ENCODE data around the gene PPP1R2. TPM values are rescaled to one million over a fixed set of nuclear protein-coding genes. Genes with fewer than 3 reads are reported as not detected.
A peak's percentile ranks its signal among the peaks of the same experiment; 100 is the strongest.

PPP1R2 gene
- total and polyA plus RNA-seq, 2 of the 13 experiments (the other 11 are each of a cell fraction or from before 2014, with no cell fraction given), result 36.5 to 86.5 TPM

- intact Hi-C loops (cut with micrococcal nuclease; ENCODE audit: unreplicated experiment) (loop anchor here (1.0 to 10.0 kb wide), 3 partner anchors 78 to 838 kb away; partner anchors contain the start of genes ACAP2, FAM43A and XXYLT1), in situ Hi-C loops (cut with HindIII; ENCODE audit: extremely low pct_ligation_motif_present, low pct_unique_long_range_greater_than_20kb) (no loop called here)
- peak; percentile 73 for TF ChIP-seq STAG1 (CRISPR knock-in tag; IDR thresholded peaks at IDR 0.05)
- no peak for TF ChIP-seq PLSCR1 (CRISPR knock-in tag; IDR thresholded peaks at IDR 0.05; ENCODE audit: borderline replicate concordance)
- TF ChIP-seq RAD21 (CRISPR knock-in tag; IDR thresholded peaks at IDR 0.05), result peak; percentile 33; the same call in 1 of the 2 replicates
- TF ChIP-seq NFRKB (IDR thresholded peaks at IDR 0.05), result no peak
- peak; percentile 58; the same call in 1 of the 2 replicates for TF ChIP-seq ZNF24 (IDR thresholded peaks at IDR 0.05)
- 0 out of 2 replicates have a peak, but pooled peaks have one; percentile 26 for TF ChIP-seq MIXL1 (CRISPR knock-in tag; IDR thresholded peaks at IDR 0.05)
- no peak for TF ChIP-seq ZBTB7B (CRISPR knock-in tag; IDR thresholded peaks at IDR 0.05)
- TF ChIP-seq ZBTB37 (CRISPR knock-in tag; IDR thresholded peaks at IDR 0.05), result no peak
- TF ChIP-seq ZSCAN22 (CRISPR knock-in tag; IDR thresholded peaks at IDR 0.05), result no peak
- TF ChIP-seq ZBTB42 (CRISPR knock-in tag; IDR thresholded peaks at IDR 0.05), result no peak
- TF ChIP-seq ZNF639 (CRISPR knock-in tag; conservative IDR thresholded peaks at IDR 0.05), result no peak
- TF ChIP-seq ARID3A (IDR thresholded peaks at IDR 0.05; ENCODE audit: low read depth, low read length), result peak; percentile 62; the same call in 1 of the 2 replicates
- peak; percentile 37 for TF ChIP-seq SMC3 (IDR thresholded peaks at IDR 0.05; ENCODE audit: low read length)
- TF ChIP-seq NFE2L2 (IDR thresholded peaks at IDR 0.05; ENCODE audit: low read length), result no peak
- TF ChIP-seq NFYC (CRISPR knock-in tag; IDR thresholded peaks at IDR 0.05), result no peak
- TF ChIP-seq CTCF (CRISPR knock-in tag; IDR thresholded peaks at IDR 0.05), result peak; percentile 60
- TF ChIP-seq HOXA3 (CRISPR knock-in tag; IDR thresholded peaks at IDR 0.05), result no peak
- Histone ChIP-seq H3K4me2 (ENCODE audit: low read depth, low read length) (no peak overlapping the region), H3K4me1 (ENCODE audit: insufficient read depth, low read length) (no peaks in the 10 kb centered on the region), H3K27me3 (ENCODE audit: control insufficient read depth in 1 of 2, insufficient read depth in 2 of 2, low read length in 2 of 2) (no peaks in the 10 kb centered on the region), H2AFZ (ENCODE audit: low read length) (no peak overlapping the region), H3K9ac (ENCODE audit: insufficient read depth, low read depth, low read length) (no peak overlapping the region), H3K4me3 (replicated peaks in 1 of 3; ENCODE audit: insufficient read depth in 1 of 3, low read depth in 2 of 3, low read length in 3 of 3) (no peak overlapping the region), H3K36me3 (replicated peaks in 1 of 2; ENCODE audit: control insufficient read depth in 1 of 2, insufficient read depth in 2 of 2, low read length in 2 of 2) (peaks cover 11 to 34% of the 10 kb centered on the region in 2 experiments; a peak in 4 of 5 replicates), H3K9me3 (ENCODE audit: low read length) (no peaks in the 10 kb centered on the region), H3K27ac (ENCODE audit: extremely low read length, insufficient read depth, low read length) (no peak overlapping the region), H3K79me2 (ENCODE audit: insufficient read depth, low read length) (no peaks in the 10 kb centered on the region), H4K20me1 (ENCODE audit: insufficient read depth, low read length) (no peaks in the 10 kb centered on the region)
- ChIA-PET CTCF (ENCODE audit: low intra/inter-chr PET ratio, low total read pairs) (interaction anchor here (3.4 kb wide), 1 partner anchor 251 kb away, joined by 55 read pairs; the partner anchor contains the start of gene XXYLT1), POLR2A (interaction anchor here (1.5 kb wide), 1 partner anchor 251 kb away, joined by 5 read pairs; the partner anchor contains the start of gene XXYLT1)
- ATAC-seq (no peak), DNase-seq (ENCODE audit: low spot score) (no peak), FAIRE-seq (no peak)
- WGBS (ENCODE audit: low lambda C conversion rate), result 93% methylated on average over 6 of the region's 6 CpGs
- BruUV-seq (replicated peaks), result TSS peak; percentile 36
Measured at GRCh38 chr3:195522254-195523023, 20.7 kb downstream of the PPP1R2 start.
